CD4-positive, alpha-beta memory T cell (primary cell): ENCODE data around the gene WBP1. TPM values are rescaled to one million over a fixed set of nuclear protein-coding genes. Genes with fewer than 3 reads are reported as not detected.

Source experiments
- CTCF ChIA-PET: fragments of 350-600 bp; sonication (Branson Sonifier 250); formaldehyde crosslinking; loops from one replicate; lab custom pipeline; 2021; ENCODE audit warnings: inconsistent platforms; ENCODE audit not compliant: partially characterized antibody; lab: Charles Lee
- POLR2A ChIA-PET: fragments of 350-600 bp; sonication (Branson Sonifier 250); formaldehyde crosslinking; loops from one replicate; lab custom pipeline; 2021; ENCODE audit not compliant: partially characterized antibody; lab: Charles Lee
- DNase-seq, 5 donors: peaks; one replicate each; pipeline versions ENCODE4 v3.0.0 to v3.0.0-alpha.2; 2020 to 2022; ENCODE audit warnings: mixed read lengths in 1 of 5
- H3K27ac ChIP-seq: one replicate; pipeline ENCODE4 v1.7.0; 2013; ENCODE audit warnings: low read depth, low read length
- H3K27me3 ChIP-seq: 2 replicates; pipeline ENCODE4 v1.7.0; 2013; ENCODE audit warnings: mild to moderate bottlenecking, low read length, moderate library complexity; ENCODE audit not compliant: insufficient read depth
- H3K36me3 ChIP-seq: 2 replicates; pipeline ENCODE4 v1.7.0; 2013; ENCODE audit warnings: mild to moderate bottlenecking, low read length, moderate library complexity; ENCODE audit not compliant: insufficient read depth
- H3K4me1 ChIP-seq: 2 replicates; pipeline ENCODE4 v1.7.0; 2013; ENCODE audit warnings: mild to moderate bottlenecking, low read length, moderate library complexity; ENCODE audit not compliant: insufficient read depth
- H3K4me3 ChIP-seq, 2 donors: one replicate each; pipeline ENCODE4 v1.7.0; 2013; ENCODE audit warnings: low read length in 2 of 2, mild to moderate bottlenecking in 1 of 2
- H3K9me3 ChIP-seq, 2 donors: one replicate each; pipeline ENCODE4 v1.7.0; 2013; ENCODE audit warnings: low read length in 2 of 2, control low read depth in 1 of 2; ENCODE audit not compliant: control insufficient read depth in 1 of 2
- H3K27ac Mint-ChIP-seq, 7 donors: one replicate each; pipeline ENCODE4 v1.8.0; 2020 to 2021; ENCODE audit warnings: mixed read lengths in 7 of 7, mild to moderate bottlenecking in 6 of 7, inconsistent platforms in 3 of 7, moderate library complexity in 3 of 7
- H3K27me3 Mint-ChIP-seq, 2 donors: one replicate each; pipeline ENCODE4 v1.8.0; 2020 to 2021; ENCODE audit warnings: mixed read lengths in 2 of 2
- H3K36me3 Mint-ChIP-seq, 2 donors: one replicate each; pipeline ENCODE4 v1.8.0; 2020 to 2021; ENCODE audit warnings: mixed read lengths in 2 of 2, inconsistent platforms in 1 of 2, mild to moderate bottlenecking in 1 of 2
- H3K4me1 Mint-ChIP-seq, 4 donors: one replicate each; pipeline ENCODE4 v1.8.0; 2020 to 2021; ENCODE audit warnings: mixed read lengths in 4 of 4, mild to moderate bottlenecking in 1 of 4
- H3K4me3 Mint-ChIP-seq, 8 donors: one replicate each; pipeline ENCODE4 v1.8.0; 2020 to 2021; ENCODE audit warnings: mixed read lengths in 8 of 8, mild to moderate bottlenecking in 7 of 8, moderate library complexity in 6 of 8, inconsistent platforms in 3 of 8
- H3K9me3 Mint-ChIP-seq, 8 donors: one replicate each; pipeline ENCODE4 v1.8.0; 2020 to 2021; ENCODE audit warnings: mixed read lengths in 8 of 8, mild to moderate bottlenecking in 5 of 8, inconsistent platforms in 3 of 8, moderate library complexity in 1 of 8
- intact Hi-C: fragments of 100-400 bp; cut with micrococcal nuclease; formaldehyde crosslinking; loops from one replicate; pipeline ENCODE4 v1.15.1; 2023
- polyA plus RNA-seq, 2 donors: library from polyadenylated mRNA; unstranded; fragments of 300-500 nt; fragmentation: Illumina TruSeq; gene quantifications; one replicate each; pipeline ENCODE4 v1.2.3, GENCODE V29; 2021
- total RNA-seq, 2 experiments: library from RNA; stranded (reverse); gene quantifications; one replicate each; pipeline ENCODE4 v1.2.3, GENCODE V29; 2021

WBP1 gene
- total and polyA plus RNA-seq, 4 experiments from 2014 or later: 38.1 to 109 (median 74.7) TPM

GRCh38 chr2:74498500-74499266 is 40.4 kb downstream of the WBP1 start:
- H3K4me3 Mint-ChIP-seq: peak overlapping the region; percentile 78 to 96 (median 89)
- H3K4me3 ChIP-seq: peak overlapping the region; percentile 52 to 64

GRCh38 chr2:74499267-74499939 is 41.2 kb downstream of the WBP1 start, which contains the start of gene LBX2:
Gene LBX2 (minus strand): TSS chr2:74499603. CDS start chr2:74499537, 66 bp downstream.
- ChIA-PET POLR2A (interaction anchor here (0.6 to 8.0 kb wide), 5 partner anchors 16 to 565 kb away, joined by 3 to 28 read pairs (median 7); partner anchors contain the start of genes CCDC142, MRPL53, TTC31 and WBP1), CTCF (interaction anchor here (2.3 kb wide), 1 partner anchor 88 kb away, joined by 9 read pairs; no protein-coding TSS in a partner anchor)
- peaks cover 3 to 4% of the 10 kb centered on the region in 2 donors for H3K36me3 Mint-ChIP-seq
- peaks cover 22 to 52% of the 10 kb centered on the region in 2 donors for H3K27me3 Mint-ChIP-seq
- intact Hi-C loops: no loop called here
- Histone ChIP-seq H3K27me3 (peaks cover 39% of the 10 kb centered on the region), H3K4me3 (peak within 1 kb of the TSS; percentile 52 to 64), H3K4me1 (peaks cover 37% of the 10 kb centered on the region), H3K36me3 (no peaks in the 10 kb centered on the region), H3K9me3 (no peaks in the 10 kb centered on the region), H3K27ac (no peak within 1 kb of the TSS)
- H3K4me1 Mint-ChIP-seq: peaks cover 12 to 63% (median 39%) of the 10 kb centered on the region in 4 donors
- DNase-seq: no peak
- peak within 1 kb of the TSS in 5 of 7 donors; percentile 30 to 63 (median 39) for H3K27ac Mint-ChIP-seq
- H3K9me3 Mint-ChIP-seq: no peaks in the 10 kb centered on the region
- peak within 1 kb of the TSS; percentile 78 to 96 (median 89) for H3K4me3 Mint-ChIP-seq

More at GRCh38 chr2:74498500-74499266, 40.4 kb downstream of the WBP1 start:
- Histone ChIP-seq H3K27ac (no peak overlapping the region), H3K36me3 (peaks cover 7% of the 10 kb centered on the region), H3K27me3 (peaks cover 31% of the 10 kb centered on the region), H3K9me3 (no peaks in the 10 kb centered on the region), H3K4me1 (peaks cover 36% of the 10 kb centered on the region)
- ChIA-PET POLR2A (interaction anchor here (0.9 to 8.0 kb wide), 7 partner anchors 9 to 40 kb away, joined by 3 to 28 read pairs (median 9); partner anchors contain the start of genes CCDC142, MRPL53, PCGF1 and TTC31), CTCF (interaction anchor here (1.3 to 2.3 kb wide), 2 partner anchors 16 to 89 kb away, joined by 5 to 9 read pairs; partner anchors contain the start of genes CCDC142 and TTC31)
- Mint-ChIP-seq H3K9me3 (no peaks in the 10 kb centered on the region), H3K36me3 (peaks cover under 1 to 9% of the 10 kb centered on the region in 2 donors), H3K27me3 (peaks cover 15 to 45% of the 10 kb centered on the region in 2 donors), H3K27ac (peak overlapping the region in 4 of 7 donors; percentile 32 to 63 (median 43)), H3K4me1 (peaks cover 10 to 56% (median 34%) of the 10 kb centered on the region in 4 donors)
- peak in 3 of 5 donors; percentile 14 to 29 (median 19) for DNase-seq
- intact Hi-C loops: no loop called here

GRCh38 chr2:74499940-74500577 is 41.8 kb downstream of the WBP1 start:
- peak overlapping the region in 1 of 7 donors; percentile 30 for H3K27ac Mint-ChIP-seq
- DNase-seq: no peak
- H3K9me3 Mint-ChIP-seq: no peaks in the 10 kb centered on the region
- H3K27me3 Mint-ChIP-seq: peaks cover 24 to 58% of the 10 kb centered on the region in 2 donors
- Histone ChIP-seq H3K4me3 (no peak overlapping the region), H3K36me3 (peaks cover 6% of the 10 kb centered on the region), H3K4me1 (peaks cover 37% of the 10 kb centered on the region), H3K27me3 (peaks cover 41% of the 10 kb centered on the region), H3K9me3 (no peaks in the 10 kb centered on the region), H3K27ac (no peak overlapping the region)
- peaks cover 13 to 69% (median 43%) of the 10 kb centered on the region in 4 donors for H3K4me1 Mint-ChIP-seq
- H3K36me3 Mint-ChIP-seq: peaks cover 10% of the 10 kb centered on the region in 2 donors
- CTCF ChIA-PET: interaction anchor here (1.2 to 1.3 kb wide), 2 partner anchors 58 to 86 kb away, joined by 3 read pairs; no protein-coding TSS in a partner anchor
- intact Hi-C loops: no loop called here
- POLR2A ChIA-PET: interaction anchor here (0.6 to 8.0 kb wide), 9 partner anchors 11 to 566 kb away, joined by 3 to 28 read pairs (median 6); partner anchors contain the start of genes AUP1, CCDC142, HTRA2 and MRPL53
- peak overlapping the region in 6 of 8 donors; percentile 2 to 74 (median 44) for H3K4me3 Mint-ChIP-seq

- Histone ChIP-seq H3K9me3 (no peaks in the 10 kb centered on the region), H3K4me1 (peaks cover 39% of the 10 kb centered on the region), H3K27me3 (peaks cover 41% of the 10 kb centered on the region), H3K36me3 (peaks cover 11% of the 10 kb centered on the region), H3K27ac (no peak overlapping the region), H3K4me3 (no peak overlapping the region)
- POLR2A ChIA-PET: interaction anchor here (0.9 to 8.0 kb wide), 7 partner anchors 12 to 29 kb away, joined by 3 to 28 read pairs (median 6); partner anchors contain the start of genes AUP1, CCDC142, HTRA2 and MRPL53
- CTCF ChIA-PET: interaction anchor here (1.2 to 1.3 kb wide), 2 partner anchors 57 to 85 kb away, joined by 3 read pairs; no protein-coding TSS in a partner anchor
- H3K27ac Mint-ChIP-seq: no peak overlapping the region
- H3K4me3 Mint-ChIP-seq: peak overlapping the region in 2 of 8 donors; percentile 25 to 56
- intact Hi-C loops: no loop called here
- peaks cover 15% of the 10 kb centered on the region in 2 donors for H3K36me3 Mint-ChIP-seq
- peaks cover 14 to 74% (median 45%) of the 10 kb centered on the region in 4 donors for H3K4me1 Mint-ChIP-seq
- H3K27me3 Mint-ChIP-seq: peaks cover 24 to 61% of the 10 kb centered on the region in 2 donors
- DNase-seq: no peak
- no peaks in the 10 kb centered on the region for H3K9me3 Mint-ChIP-seq
Observed at GRCh38 chr2:74500578-74500946, 42.3 kb downstream of the WBP1 start.

GRCh38 chr2:74501335-74502071 is 43.3 kb downstream of the WBP1 start:
- Mint-ChIP-seq H3K27ac (peak overlapping the region in 1 of 7 donors; percentile 59), H3K9me3 (no peaks in the 10 kb centered on the region), H3K4me3 (peak overlapping the region in 6 of 8 donors; percentile 56 to 83 (median 61)), H3K36me3 (peaks cover 19 to 20% of the 10 kb centered on the region in 2 donors), H3K4me1 (peaks cover 15 to 80% (median 49%) of the 10 kb centered on the region in 4 donors), H3K27me3 (peaks cover 24 to 62% of the 10 kb centered on the region in 2 donors)
- Histone ChIP-seq H3K36me3 (peaks cover 15% of the 10 kb centered on the region), H3K4me3 (no peak overlapping the region), H3K9me3 (no peaks in the 10 kb centered on the region), H3K4me1 (peaks cover 48% of the 10 kb centered on the region), H3K27me3 (peaks cover 41% of the 10 kb centered on the region), H3K27ac (no peak overlapping the region)
- no peak for DNase-seq
- CTCF ChIA-PET: interaction anchor here (0.9 to 1.3 kb wide), 4 partner anchors 18 to 84 kb away, joined by 3 to 5 read pairs (median 4); partner anchors contain the start of genes CCDC142 and TTC31
- POLR2A ChIA-PET: interaction anchor here (0.9 to 8.0 kb wide), 6 partner anchors 12 to 28 kb away, joined by 3 to 28 read pairs (median 8); partner anchors contain the start of genes AUP1, CCDC142, HTRA2 and MRPL53
- intact Hi-C loops: no loop called here
